Thyroid gland (tissue), 4 donors: Measurements from ENCODE around the gene MAP3K5.

Source experiments
- CTCF ChIP-seq, 6 experiments: fragments of 200-600 bp in 3 of 6; fragments of 450-650 bp in 3 of 6; sonication (generic) in 3 of 6; IDR thresholded peaks; one replicate each; pipeline ENCODE4 v1.5.1; 2016 to 2019; ENCODE audit warnings: antibody characterized with exemption in 6 of 6, mild to moderate bottlenecking in 2 of 6, inconsistent platforms in 1 of 6, moderate library complexity in 1 of 6
- POLR2A ChIP-seq, 2 donors: fragments of 450-650 bp; IDR thresholded peaks; one replicate each; pipeline ENCODE4 v1.6.1; 2017; ENCODE audit warnings: antibody characterized with exemption in 2 of 2, mild to moderate bottlenecking in 2 of 2, moderate library complexity in 1 of 2

DNA sequence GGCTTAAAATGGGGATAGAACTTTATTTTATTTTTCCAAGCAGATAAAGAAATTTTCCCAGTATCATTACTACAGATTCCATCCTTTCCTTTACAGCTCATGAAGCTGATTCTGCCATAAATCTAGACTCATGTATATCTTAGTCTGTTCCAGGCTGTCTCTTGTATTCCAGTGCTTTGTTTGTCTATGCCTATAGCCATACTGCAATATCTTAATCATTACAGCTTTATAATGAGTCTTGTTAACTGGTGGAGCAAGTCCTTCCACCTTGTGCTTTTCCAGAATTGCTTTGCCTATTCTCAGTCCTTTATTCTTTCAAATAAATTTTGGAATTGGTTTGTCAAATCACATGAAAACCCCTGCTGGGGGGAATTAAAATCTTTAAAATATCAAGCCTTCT lies 99.2 kb downstream of the MAP3K5 start:
- TF ChIP-seq CTCF (IDR thresholded peaks at IDR 0.05) (no peak), POLR2A (IDR thresholded peaks at IDR 0.05) (no peak)
